Breast epithelium (tissue), 4 donors: ENCODE results near the gene PDZD4. TPM values are rescaled to one million over a fixed set of nuclear protein-coding genes. Genes with fewer than 3 reads are reported as not detected.

Experiments used
- DNase-seq, 2 donors: peaks; one replicate each; pipeline ENCODE4 v3.0.0-alpha.2; 2019; ENCODE audit warnings: low spot score in 2 of 2
- H3K27ac ChIP-seq, 2 donors: fragments of 200-600 bp; sonication (generic) in 1 of 2; one replicate each; pipeline ENCODE4 v1.5.1; 2016 to 2019; ENCODE audit warnings: mild to moderate bottlenecking in 1 of 2
- H3K27me3 ChIP-seq, 2 donors: fragments of 200-600 bp; sonication (generic) in 1 of 2; one replicate each; pipeline versions ENCODE4 v1.5.1 to v1.6.0; 2017 to 2019; ENCODE audit warnings: control low read depth in 1 of 2, mild to moderate bottlenecking in 1 of 2
- H3K36me3 ChIP-seq: fragments of 200-600 bp; one replicate; pipeline ENCODE4 v1.5.1; 2019
- H3K4me1 ChIP-seq, 2 donors: fragments of 200-600 bp; sonication (generic); one replicate each; pipeline ENCODE4 v1.5.1; 2016 to 2019; ENCODE audit warnings: control low read depth in 1 of 2
- H3K4me3 ChIP-seq, 3 donors: fragments of 200-600 bp; sonication (generic); 1 replicate in 2 of 3; 2 replicates in 1 of 3; pipeline ENCODE4 v1.5.1; 2016 to 2019; ENCODE audit warnings: mild to moderate bottlenecking in 3 of 3, moderate library complexity in 2 of 3
- H3K9me3 ChIP-seq, 2 donors: fragments of 200-600 bp; sonication (generic) in 1 of 2; one replicate each; pipeline ENCODE4 v1.5.1; 2016 to 2019; ENCODE audit warnings: control low read depth in 1 of 2
- POLR2A ChIP-seq: fragments of 450-650 bp; IDR thresholded peaks from one replicate; pipeline ENCODE4 v1.6.1; 2016; ENCODE audit warnings: antibody characterized with exemption, mild to moderate bottlenecking, moderate library complexity
- POLR2AphosphoS5 ChIP-seq, 3 donors: sonication (generic); formaldehyde crosslinking; IDR thresholded peaks; one replicate each; pipeline ENCODE4 v1.6.1; 2017; ENCODE audit warnings: antibody characterized with exemption in 3 of 3
- intact Hi-C: fragments of 100-400 bp; cut with DNase I; formaldehyde crosslinking; loops from one replicate; pipeline ENCODE4 v1.15.1; 2023; ENCODE audit warnings: low total_unique reads
- total RNA-seq, 3 donors: library from RNA; depleted of rRNA; stranded (reverse); fragments of >200 nt; gene quantifications; one replicate each; pipeline ENCODE4 v1.1.0, GENCODE V29; 2016
- TF ChIP-seq, protein P1 (sequence below), 3 donors: fragments of 450-650 bp; IDR thresholded peaks; one replicate each; pipeline ENCODE4 v1.5.1; 2016 to 2017; ENCODE audit warnings: antibody characterized with exemption in 3 of 3, mild to moderate bottlenecking in 3 of 3, moderate library complexity in 3 of 3

The PDZD4 gene
- total RNA-seq, 3 donors from 2014 or later = 0.80 to 5.6 (median 2.9) TPM

DNA sequence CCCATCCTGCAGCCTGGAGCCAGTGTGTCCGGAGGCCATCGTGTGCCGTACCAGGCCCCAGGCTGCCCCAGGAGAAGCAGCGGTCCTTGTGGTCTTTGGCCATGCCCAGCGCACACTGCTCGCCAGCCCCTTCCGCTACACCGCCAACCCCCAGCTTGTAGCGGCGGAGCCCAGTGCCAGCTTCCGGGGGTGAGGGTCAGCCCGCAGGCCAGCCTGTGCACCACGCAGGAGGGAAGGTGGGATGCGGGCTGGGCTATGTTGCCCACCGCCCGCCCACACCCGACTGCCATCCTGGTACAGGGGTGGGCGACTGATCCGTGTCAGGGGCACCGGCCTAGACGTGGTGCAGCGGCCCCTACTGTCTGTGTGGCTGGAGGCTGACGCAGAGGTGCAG lies 57.1 kb downstream of the PDZD4 start:
- peaks cover 0 to 57% of the 10 kb centered on the region in 2 donors for H3K27me3 ChIP-seq
- intact Hi-C loops = no loop called here
- H3K9me3 ChIP-seq = no peaks in the 10 kb centered on the region
- no peak overlapping the region for H3K4me3 ChIP-seq
- H3K36me3 ChIP-seq = no peaks in the 10 kb centered on the region
- no peaks in the 10 kb centered on the region for H3K4me1 ChIP-seq
- H3K27ac ChIP-seq = no peak overlapping the region
- TF ChIP-seq, protein P1, sequence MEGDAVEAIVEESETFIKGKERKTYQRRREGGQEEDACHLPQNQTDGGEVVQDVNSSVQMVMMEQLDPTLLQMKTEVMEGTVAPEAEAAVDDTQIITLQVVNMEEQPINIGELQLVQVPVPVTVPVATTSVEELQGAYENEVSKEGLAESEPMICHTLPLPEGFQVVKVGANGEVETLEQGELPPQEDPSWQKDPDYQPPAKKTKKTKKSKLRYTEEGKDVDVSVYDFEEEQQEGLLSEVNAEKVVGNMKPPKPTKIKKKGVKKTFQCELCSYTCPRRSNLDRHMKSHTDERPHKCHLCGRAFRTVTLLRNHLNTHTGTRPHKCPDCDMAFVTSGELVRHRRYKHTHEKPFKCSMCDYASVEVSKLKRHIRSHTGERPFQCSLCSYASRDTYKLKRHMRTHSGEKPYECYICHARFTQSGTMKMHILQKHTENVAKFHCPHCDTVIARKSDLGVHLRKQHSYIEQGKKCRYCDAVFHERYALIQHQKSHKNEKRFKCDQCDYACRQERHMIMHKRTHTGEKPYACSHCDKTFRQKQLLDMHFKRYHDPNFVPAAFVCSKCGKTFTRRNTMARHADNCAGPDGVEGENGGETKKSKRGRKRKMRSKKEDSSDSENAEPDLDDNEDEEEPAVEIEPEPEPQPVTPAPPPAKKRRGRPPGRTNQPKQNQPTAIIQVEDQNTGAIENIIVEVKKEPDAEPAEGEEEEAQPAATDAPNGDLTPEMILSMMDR (IDR thresholded peaks at IDR 0.05) = no peak
- no peak for TF ChIP-seq POLR2AphosphoS5 (IDR thresholded peaks at IDR 0.05)
- no peak for TF ChIP-seq POLR2A
- no peak for DNase-seq

DNA sequence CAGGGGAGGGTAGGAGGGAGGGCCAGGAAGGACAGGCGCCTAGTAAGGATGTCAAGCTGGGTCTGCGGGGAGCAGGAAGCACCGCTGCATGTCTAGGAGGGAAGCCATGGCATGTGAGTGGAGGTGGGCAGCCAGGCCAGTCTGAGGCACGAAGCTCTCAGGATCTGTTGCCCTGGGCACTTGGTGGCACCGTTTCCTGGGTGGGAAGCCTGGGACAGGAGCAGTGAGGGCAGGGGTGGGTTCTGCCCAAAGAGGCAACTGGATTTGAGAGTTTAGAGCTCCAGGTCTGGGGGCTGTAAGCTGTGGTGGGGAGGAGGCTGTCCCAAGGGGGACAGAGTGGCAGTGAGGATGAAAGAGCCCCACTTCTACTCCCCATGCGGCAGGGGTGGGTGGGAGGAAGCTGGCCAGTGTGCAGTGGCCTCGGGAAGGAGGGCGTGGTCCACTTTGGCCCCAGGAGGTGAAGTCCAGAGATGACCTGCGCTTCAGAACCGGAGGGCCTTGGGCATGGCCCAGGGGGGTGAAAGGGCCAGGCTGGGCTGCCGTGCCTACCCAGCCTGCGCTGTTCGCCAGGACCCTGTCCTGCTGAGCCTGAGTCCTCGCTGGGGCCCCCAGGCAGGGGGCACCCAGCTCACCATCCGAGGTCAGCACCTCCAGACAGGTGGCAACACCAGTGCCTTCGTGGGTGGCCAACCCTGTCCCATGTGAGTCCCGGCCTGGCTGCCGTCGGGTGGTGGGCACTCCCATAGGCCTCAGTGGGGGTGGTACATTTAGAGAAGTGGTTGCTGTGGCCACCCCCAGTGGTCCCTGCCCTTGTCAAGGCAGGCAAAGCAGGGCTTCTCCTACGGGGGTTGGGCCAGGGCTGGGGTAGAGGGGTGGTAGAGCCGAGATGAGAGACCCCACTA lies 57.8 kb downstream of the PDZD4 start:
- Histone ChIP-seq H3K9me3 (no peaks in the 10 kb centered on the region), H3K4me3 (no peak overlapping the region), H3K36me3 (no peaks in the 10 kb centered on the region), H3K27ac (no peak overlapping the region), H3K27me3 (peaks cover 0 to 54% of the 10 kb centered on the region in 2 donors), H3K4me1 (no peaks in the 10 kb centered on the region)
- intact Hi-C loops = no loop called here
- TF ChIP-seq, protein P1 (IDR thresholded peaks at IDR 0.05) = no peak
- no peak for TF ChIP-seq POLR2AphosphoS5 (IDR thresholded peaks at IDR 0.05)
- no peak for TF ChIP-seq POLR2A
- DNase-seq = no peak

DNA sequence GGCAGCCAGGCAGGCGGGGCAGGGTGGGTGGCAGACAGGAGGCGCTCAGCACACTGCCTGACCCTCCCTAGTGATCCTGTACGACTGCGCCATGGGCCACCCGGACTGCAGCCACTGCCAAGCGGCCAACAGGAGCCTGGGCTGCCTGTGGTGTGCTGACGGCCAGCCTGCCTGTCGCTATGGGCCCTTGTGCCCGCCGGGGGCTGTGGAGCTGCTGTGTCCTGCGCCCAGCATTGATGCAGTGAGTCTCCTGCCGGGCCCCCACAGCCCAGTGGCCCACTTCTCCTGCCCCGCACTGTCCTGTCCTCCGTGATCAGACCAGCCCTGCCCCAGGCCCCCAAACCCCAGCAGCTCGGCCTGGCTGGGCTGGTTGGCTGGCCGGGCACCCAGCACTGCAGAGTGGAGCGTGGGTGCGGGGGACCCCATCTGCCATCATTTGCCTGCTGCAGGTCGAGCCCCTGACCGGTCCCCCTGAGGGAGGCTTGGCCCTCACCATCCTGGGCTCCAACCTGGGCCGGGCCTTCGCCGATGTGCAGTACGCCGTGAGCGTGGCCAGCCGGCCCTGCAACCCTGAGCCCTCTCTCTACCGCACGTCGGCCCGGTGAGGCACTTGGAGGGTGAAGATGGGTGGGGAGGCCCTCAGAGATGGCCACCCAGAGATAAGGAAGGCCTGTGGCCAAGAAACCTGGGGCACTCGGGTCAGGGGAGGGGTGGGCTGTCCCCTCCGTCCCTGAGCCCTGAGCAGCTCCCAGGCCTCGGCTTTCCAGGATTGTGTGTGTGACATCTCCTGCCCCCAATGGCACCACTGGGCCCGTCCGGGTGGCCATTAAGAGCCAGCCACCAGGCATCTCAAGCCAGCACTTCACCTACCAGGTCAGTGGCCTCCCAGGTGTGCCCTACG lies 58.7 kb downstream of the PDZD4 start:
- H3K4me3 ChIP-seq = no peak overlapping the region
- no peak overlapping the region for H3K27ac ChIP-seq
- H3K36me3 ChIP-seq = no peaks in the 10 kb centered on the region
- peaks cover 0 to 47% of the 10 kb centered on the region in 2 donors for H3K27me3 ChIP-seq
- no peak for DNase-seq
- H3K9me3 ChIP-seq = peaks cover 0 to 3% of the 10 kb centered on the region in 2 donors
- no peak for TF ChIP-seq POLR2A
- no peak for TF ChIP-seq POLR2AphosphoS5 (IDR thresholded peaks at IDR 0.05)
- TF ChIP-seq, protein P1 (IDR thresholded peaks at IDR 0.05) = no peak
- intact Hi-C loops = no loop called here
- H3K4me1 ChIP-seq = no peaks in the 10 kb centered on the region

DNA sequence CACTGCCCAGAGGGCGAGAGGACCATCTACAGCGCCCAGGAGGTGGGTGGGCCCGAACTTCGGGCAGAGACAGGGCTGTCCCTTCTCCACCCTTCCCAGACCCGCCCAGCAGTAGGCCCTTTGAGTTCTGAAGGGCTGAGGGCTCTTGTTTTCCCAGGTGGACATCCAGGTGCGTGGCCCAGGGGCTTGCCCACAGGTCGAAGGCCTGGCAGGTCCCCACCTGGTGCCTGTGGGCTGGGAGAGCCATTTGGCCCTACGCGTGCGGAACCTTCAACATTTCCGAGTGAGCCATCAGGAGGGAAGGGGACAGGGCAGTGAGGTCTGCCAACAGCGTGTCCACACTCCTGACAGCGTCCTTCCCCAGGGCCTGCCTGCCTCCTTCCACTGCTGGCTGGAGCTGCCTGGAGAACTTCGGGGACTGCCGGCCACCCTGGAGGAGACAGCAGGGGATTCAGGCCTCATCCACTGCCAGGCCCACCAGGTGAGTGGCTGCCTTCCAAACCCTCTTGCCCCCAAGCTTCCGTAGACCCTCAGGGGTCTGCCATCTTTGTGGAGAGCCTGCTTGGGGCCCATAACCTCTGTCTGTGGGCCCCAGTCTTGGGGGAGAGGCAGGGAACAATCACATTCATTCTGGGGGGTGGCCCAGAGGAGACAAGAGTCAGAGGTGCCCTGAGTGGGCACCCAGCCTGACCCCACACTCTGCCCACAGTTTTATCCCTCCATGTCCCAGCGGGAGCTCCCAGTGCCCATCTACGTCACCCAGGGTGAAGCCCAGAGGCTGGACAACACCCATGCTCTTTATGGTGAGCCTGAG lies 59.5 kb downstream of the PDZD4 start:
- no peak for DNase-seq
- intact Hi-C loops = no loop called here
- no peaks in the 10 kb centered on the region for H3K36me3 ChIP-seq
- no peak overlapping the region for H3K4me3 ChIP-seq
- no peak overlapping the region for H3K27ac ChIP-seq
- peaks cover 0 to 3% of the 10 kb centered on the region in 2 donors for H3K9me3 ChIP-seq
- peaks cover 0 to 47% of the 10 kb centered on the region in 2 donors for H3K27me3 ChIP-seq
- TF ChIP-seq, protein P1 (IDR thresholded peaks at IDR 0.05) = no peak
- TF ChIP-seq POLR2A (no peak), POLR2AphosphoS5 (IDR thresholded peaks at IDR 0.05) (no peak)
- H3K4me1 ChIP-seq = no peaks in the 10 kb centered on the region
